ENCODE results near the gene AMPH.

DNA sequence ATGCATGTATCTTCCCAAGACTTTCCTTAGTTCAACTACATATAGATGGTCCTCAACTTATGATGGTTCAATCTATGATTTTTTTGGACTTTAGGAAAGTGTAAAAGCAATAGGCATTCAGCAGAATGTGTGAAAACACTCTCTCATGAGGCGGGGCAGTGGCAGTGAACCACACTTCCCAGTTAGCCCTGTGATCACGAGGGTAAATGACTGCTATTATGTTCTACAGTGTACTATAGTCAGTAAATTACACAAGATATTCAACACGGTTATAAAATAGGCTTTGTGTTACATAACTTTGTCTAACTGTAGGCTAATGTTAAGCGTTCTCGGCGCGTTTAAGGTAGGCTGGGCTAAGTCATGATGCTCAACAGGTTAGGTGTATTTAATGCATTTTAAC is 169.3 kb downstream of the AMPH start:
- TF ChIP-seq, protein P1, sequence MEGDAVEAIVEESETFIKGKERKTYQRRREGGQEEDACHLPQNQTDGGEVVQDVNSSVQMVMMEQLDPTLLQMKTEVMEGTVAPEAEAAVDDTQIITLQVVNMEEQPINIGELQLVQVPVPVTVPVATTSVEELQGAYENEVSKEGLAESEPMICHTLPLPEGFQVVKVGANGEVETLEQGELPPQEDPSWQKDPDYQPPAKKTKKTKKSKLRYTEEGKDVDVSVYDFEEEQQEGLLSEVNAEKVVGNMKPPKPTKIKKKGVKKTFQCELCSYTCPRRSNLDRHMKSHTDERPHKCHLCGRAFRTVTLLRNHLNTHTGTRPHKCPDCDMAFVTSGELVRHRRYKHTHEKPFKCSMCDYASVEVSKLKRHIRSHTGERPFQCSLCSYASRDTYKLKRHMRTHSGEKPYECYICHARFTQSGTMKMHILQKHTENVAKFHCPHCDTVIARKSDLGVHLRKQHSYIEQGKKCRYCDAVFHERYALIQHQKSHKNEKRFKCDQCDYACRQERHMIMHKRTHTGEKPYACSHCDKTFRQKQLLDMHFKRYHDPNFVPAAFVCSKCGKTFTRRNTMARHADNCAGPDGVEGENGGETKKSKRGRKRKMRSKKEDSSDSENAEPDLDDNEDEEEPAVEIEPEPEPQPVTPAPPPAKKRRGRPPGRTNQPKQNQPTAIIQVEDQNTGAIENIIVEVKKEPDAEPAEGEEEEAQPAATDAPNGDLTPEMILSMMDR (IDR thresholded peaks at IDR 0.05), result no peak
- TF ChIP-seq POLR2A (IDR thresholded peaks at IDR 0.05), result no peak

Data from uterus (tissue), 2 donors.